Measurements from ENCODE around the gene EIF4E1B. TPM values are rescaled to one million over a fixed set of nuclear protein-coding genes. Genes with fewer than 3 reads are reported as not detected.

The EIF4E1B gene
- polyA plus RNA-seq, 1 donor = not detected

DNA sequence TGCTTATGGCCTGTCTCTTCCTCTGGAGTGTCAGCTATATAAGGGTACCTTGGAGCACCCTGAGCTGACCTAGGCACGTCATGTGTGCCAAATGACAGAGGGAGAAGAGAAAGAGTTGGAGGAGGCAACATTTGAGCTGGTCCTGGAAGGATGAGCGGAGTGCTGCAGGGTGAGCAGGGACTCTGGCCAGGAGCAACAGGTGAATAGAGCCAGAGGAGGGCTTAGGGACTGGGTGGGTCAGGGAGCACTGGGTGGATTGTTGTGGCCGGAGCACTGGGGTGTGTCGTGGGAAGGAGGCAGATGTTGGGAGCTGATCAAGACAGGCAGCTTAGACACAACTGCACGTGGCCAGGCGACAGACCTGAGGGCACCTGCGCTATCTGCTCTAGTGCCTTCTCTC lies 60.4 kb downstream of the EIF4E1B start:
- DNase-seq (ENCODE audit: low read depth) = no peak

DNA sequence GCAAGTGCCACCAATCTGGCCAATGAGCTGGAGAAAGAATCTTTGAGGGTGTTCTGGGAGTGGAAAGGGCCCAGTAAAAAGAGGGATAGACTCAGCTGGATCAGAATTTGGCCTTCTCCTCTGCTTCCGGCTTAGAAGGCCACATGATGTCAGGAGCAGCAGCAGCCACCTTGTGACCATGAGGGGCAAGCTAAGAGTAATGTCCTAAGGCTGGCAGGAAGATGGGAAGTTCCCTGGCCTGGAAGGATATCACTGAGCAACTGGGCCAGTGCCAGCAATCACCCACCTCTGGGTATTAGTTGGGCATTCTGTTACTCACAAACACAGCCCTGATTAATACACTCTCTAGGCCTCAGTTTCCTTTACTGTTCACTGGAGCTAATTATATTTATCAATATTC lies 61.0 kb downstream of the EIF4E1B start:
- no peak for DNase-seq (ENCODE audit: low read depth)

DNA sequence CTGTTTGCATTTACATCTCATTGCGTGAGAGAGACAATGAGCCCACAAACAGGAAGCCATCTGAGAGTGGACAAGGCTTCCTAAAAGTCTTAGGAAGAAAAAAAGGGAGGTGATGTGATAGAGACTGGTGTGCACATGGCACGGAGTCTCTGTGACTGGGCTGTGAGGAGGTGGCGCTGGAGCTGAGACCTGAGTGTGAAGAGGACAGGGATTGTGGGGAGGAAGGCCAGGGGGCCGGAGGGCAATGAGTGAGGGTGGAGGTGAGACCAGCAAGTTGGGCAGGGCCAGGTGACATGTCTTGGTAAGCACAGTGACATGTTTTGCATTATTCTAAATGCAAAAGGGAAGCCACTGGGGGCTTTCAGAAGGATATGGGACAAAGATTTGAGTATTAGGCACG lies 61.9 kb downstream of the EIF4E1B start:
- no peak for DNase-seq (ENCODE audit: low read depth)

GRCh38 chr5:176692839-176693476 lies 62.5 kb downstream of the EIF4E1B start:
- DNase-seq (ENCODE audit: low read depth) = no peak

DNA sequence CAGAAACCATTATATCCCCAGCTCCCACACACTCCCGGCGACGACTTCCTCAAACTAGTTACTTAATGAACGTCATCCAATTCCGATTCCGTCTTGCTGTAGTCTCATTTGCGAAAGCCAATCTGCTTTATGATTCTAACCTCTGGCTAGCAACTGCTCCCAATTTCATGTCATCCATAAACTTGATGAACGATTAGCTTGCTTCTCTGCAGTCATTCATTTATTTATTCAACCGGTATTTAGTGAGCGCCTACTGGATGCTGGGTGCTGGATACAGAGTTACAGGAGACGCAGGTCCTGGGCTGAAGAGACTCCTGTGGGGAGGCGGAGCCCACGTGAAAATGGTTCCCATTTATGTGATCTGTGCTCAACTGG lies 63.0 kb downstream of the EIF4E1B start:
- no peak for DNase-seq (ENCODE audit: low read depth)

GRCh38 chr5:176694146-176694545 lies 63.7 kb downstream of the EIF4E1B start:
- no peak for DNase-seq (ENCODE audit: low read depth)

GRCh38 chr5:176694631-176695030 lies 64.2 kb downstream of the EIF4E1B start:
- DNase-seq (ENCODE audit: low read depth) = no peak

DNA sequence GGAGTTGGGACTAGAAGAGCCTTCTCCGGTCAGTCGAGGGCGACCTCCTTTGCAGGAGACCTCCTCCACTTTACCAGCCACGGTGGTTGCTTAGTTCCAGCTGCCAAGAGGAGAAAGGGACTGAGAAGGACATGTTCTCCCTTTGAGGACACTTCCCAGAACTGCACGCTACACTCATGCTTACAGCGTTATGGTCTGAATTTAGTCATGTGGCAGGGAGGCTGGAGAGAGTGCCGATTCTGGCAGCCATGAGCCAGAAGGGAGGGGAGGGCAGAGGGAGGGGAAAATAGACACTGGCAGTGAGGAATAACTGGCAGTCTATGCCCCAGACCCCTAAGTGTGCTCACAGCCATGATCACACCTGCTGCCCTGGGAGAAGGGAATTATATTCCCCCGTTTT lies 64.6 kb downstream of the EIF4E1B start:
- no peak for DNase-seq (ENCODE audit: low read depth)

Other genes with a start within 250 kb of the EIF4E1B start
- 30.4 TPM for gene NOP16, start 242.1 kb upstream of the EIF4E1B start, polyA plus RNA-seq (ENCODE audit: insufficient read length)
- gene HIGD2A, start 241.9 kb upstream of the EIF4E1B start, polyA plus RNA-seq (ENCODE audit: insufficient read length) = 205 TPM
- gene CLTB, start 214.1 kb upstream of the EIF4E1B start, polyA plus RNA-seq (ENCODE audit: insufficient read length) = 56.3 TPM
- gene FAF2, start 182.3 kb upstream of the EIF4E1B start, polyA plus RNA-seq (ENCODE audit: insufficient read length) = 22.6 TPM
- 32.6 TPM for gene RNF44, start 93.3 kb upstream of the EIF4E1B start, polyA plus RNA-seq (ENCODE audit: insufficient read length)
- not detected for gene CDHR2, start 81.3 kb upstream of the EIF4E1B start, polyA plus RNA-seq (ENCODE audit: insufficient read length)
- gene GPRIN1, start 20.5 kb upstream of the EIF4E1B start, polyA plus RNA-seq (ENCODE audit: insufficient read length) = 0.49 TPM
- not detected for gene SNCB, start 141 bp upstream of the EIF4E1B start, polyA plus RNA-seq (ENCODE audit: insufficient read length)
- 28.7 TPM for gene TSPAN17, start 16.8 kb downstream of the EIF4E1B start, polyA plus RNA-seq (ENCODE audit: insufficient read length)
- 1.7 TPM for gene UNC5A, start 179.9 kb downstream of the EIF4E1B start, polyA plus RNA-seq (ENCODE audit: insufficient read length)

Data from forelimb muscle (tissue), 1 donor.